Liver (tissue), 9 donors: ENCODE measurements around the gene SWT1. TPM values are rescaled to one million over a fixed set of nuclear protein-coding genes. Genes with fewer than 3 reads are reported as not detected.
A peak's percentile ranks its signal among the peaks of the same experiment; 100 is the strongest.

ENCODE experiments used
- DNase-seq: peaks from one replicate; pipeline ENCODE4 v3.0.0-alpha.2; 2017; ENCODE audit warnings: low spot score
- H3K27ac ChIP-seq, 2 donors: one replicate each; pipeline ENCODE4 v1.7.0; 2013; ENCODE audit warnings: inconsistent platforms in 2 of 2, low read length in 2 of 2, control low read depth in 1 of 2, low read depth in 1 of 2, mild to moderate bottlenecking in 1 of 2
- H3K27me3 ChIP-seq, 4 donors: one replicate each; pipeline versions ENCODE4 v1.6.1 to v1.7.0; 2013; ENCODE audit warnings: low read length in 3 of 4, inconsistent platforms in 1 of 4, mild to moderate bottlenecking in 1 of 4, moderate library complexity in 1 of 4; ENCODE audit not compliant: control insufficient read depth in 4 of 4, insufficient read depth in 4 of 4
- H3K36me3 ChIP-seq, 4 donors: one replicate each; pipeline versions ENCODE4 v1.6.1 to v1.7.0; 2013; ENCODE audit warnings: low read length in 3 of 4, mild to moderate bottlenecking in 3 of 4, low read depth in 1 of 4, moderate library complexity in 1 of 4; ENCODE audit not compliant: control insufficient read depth in 4 of 4, insufficient read depth in 3 of 4
- H3K4me1 ChIP-seq, 4 donors: one replicate each; pipeline versions ENCODE4 v1.6.1 to v1.7.0; 2013; ENCODE audit warnings: low read length in 3 of 4, mild to moderate bottlenecking in 3 of 4, moderate library complexity in 1 of 4; ENCODE audit not compliant: control insufficient read depth in 4 of 4, insufficient read depth in 4 of 4
- H3K4me3 ChIP-seq, 3 donors: one replicate each; pipeline versions ENCODE4 v1.6.1 to v1.7.0; 2013; ENCODE audit warnings: low read length in 3 of 3, control low read depth in 1 of 3, low read depth in 1 of 3, mild to moderate bottlenecking in 1 of 3
- H3K9ac ChIP-seq, 2 donors: one replicate each; pipeline ENCODE4 v1.7.0; 2013; ENCODE audit warnings: low read length in 2 of 2, mild to moderate bottlenecking in 2 of 2, moderate library complexity in 2 of 2, control low read depth in 1 of 2, low read depth in 1 of 2
- H3K9me3 ChIP-seq, 4 donors: one replicate each; pipeline versions ENCODE4 v1.6.1 to v1.7.0; 2013; ENCODE audit warnings: low read length in 3 of 4; ENCODE audit not compliant: control insufficient read depth in 4 of 4
- ATF3 ChIP-seq: IDR thresholded peaks from 2 replicates; pipeline ENCODE4 v1.6.1; 2016; ENCODE audit warnings: antibody characterized with exemption
- EGR1 ChIP-seq, 2 donors: IDR thresholded peaks; 2 replicates each; pipeline ENCODE4 v1.6.1; 2016 to 2018; ENCODE audit warnings: antibody characterized with exemption in 2 of 2, low read depth in 2 of 2
- FOXA2 ChIP-seq: IDR thresholded peaks from 2 replicates; pipeline ENCODE4 v1.6.1; 2016; ENCODE audit warnings: antibody characterized with exemption
- GABPA ChIP-seq, 2 donors: IDR thresholded peaks in 1 of 2; conservative IDR thresholded peaks in 1 of 2; 2 replicates each; pipeline ENCODE4 v1.6.1; 2016; ENCODE audit warnings: antibody characterized with exemption in 2 of 2, mild to moderate bottlenecking in 1 of 2, moderate library complexity in 1 of 2
- HNF4A ChIP-seq, 2 donors: conservative IDR thresholded peaks; 2 replicates each; pipeline ENCODE4 v1.6.1; 2016; ENCODE audit warnings: antibody characterized with exemption in 2 of 2, mild to moderate bottlenecking in 2 of 2
- HNF4G ChIP-seq: IDR thresholded peaks from 2 replicates; pipeline ENCODE4 v1.6.1; 2016; ENCODE audit warnings: antibody characterized with exemption
- NR2F2 ChIP-seq: IDR thresholded peaks from 2 replicates; pipeline ENCODE4 v1.6.1; 2016; ENCODE audit warnings: antibody characterized with exemption
- RXRA ChIP-seq, 2 donors: IDR thresholded peaks; 2 replicates each; pipeline ENCODE4 v1.6.1; 2017 to 2018; ENCODE audit warnings: antibody characterized with exemption in 2 of 2, mild to moderate bottlenecking in 1 of 2
- YY1 ChIP-seq: IDR thresholded peaks from 2 replicates; pipeline ENCODE4 v1.6.1; 2016; ENCODE audit warnings: antibody characterized with exemption, mild to moderate bottlenecking
- ZBTB33 ChIP-seq: IDR thresholded peaks from 2 replicates; pipeline ENCODE4 v1.6.1; 2016; ENCODE audit warnings: antibody characterized with exemption
- WGBS: extraction: QIAGEN DNeasy Blood & Tissue Kit; methylation state at CpG from one replicate; pipeline ENCODE4 v1.1.7; 2013; 5-methylcytosine and 5-hydroxymethylcytosine counted together
- polyA plus RNA-seq, 2 donors: library from polyadenylated mRNA; stranded (reverse) in 1 of 2; unstranded in 1 of 2; fragments of 200-250 nt in 1 of 2; fragments of >200 nt in 1 of 2; fragmentation: Nextera tagmentation in 1 of 2; extraction: Ambion mirVana in 1 of 2; gene quantifications; one replicate each; pipeline versions ENCODE4 v1.2.1 to v1.2.3, GENCODE V29; 2013 to 2015
- total RNA-seq, 2 donors: library from RNA; depleted of rRNA; stranded (reverse); fragments of >200 nt; gene quantifications; one replicate each; pipeline ENCODE4 v1.2.3, GENCODE V29; 2014
- TF ChIP-seq, protein P1 (sequence below): IDR thresholded peaks from 2 replicates; pipeline ENCODE4 v1.6.1; 2016; ENCODE audit warnings: antibody characterized with exemption
- TF ChIP-seq, protein P2 (sequence below): IDR thresholded peaks from 2 replicates; pipeline ENCODE4 v1.6.1; 2016; ENCODE audit warnings: antibody characterized with exemption, mild to moderate bottlenecking
- TF ChIP-seq, protein P3 (sequence below): fragments of 150-350 bp; IDR thresholded peaks from 2 replicates; pipeline ENCODE4 v1.5.1; 2017; ENCODE audit warnings: improper control_type of control experiment, low read depth, low read length; ENCODE audit not compliant: missing input control
- donor health status: healthy.
- donor health status: healthy.
- donor health status: healthy.
- donor health status: healthy.
- donor health status: healthy.

Gene SWT1
- total and polyA plus RNA-seq, 4 donors: 0.99 to 7.8 (median 2.9) TPM

- H3K4me3 ChIP-seq: peak overlapping the region; percentile 54 to 90 (median 84)
- no peak for TF ChIP-seq ZBTB33
- TF ChIP-seq, protein P1, sequence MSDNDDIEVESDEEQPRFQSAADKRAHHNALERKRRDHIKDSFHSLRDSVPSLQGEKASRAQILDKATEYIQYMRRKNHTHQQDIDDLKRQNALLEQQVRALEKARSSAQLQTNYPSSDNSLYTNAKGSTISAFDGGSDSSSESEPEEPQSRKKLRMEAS: peak; percentile 31
- peak overlapping the region; percentile 35 to 68 for H3K9ac ChIP-seq
- H3K27ac ChIP-seq: peak overlapping the region; percentile 85 to 97
- WGBS: 37% methylated on average over 11 of the region's 11 CpGs
- no peak for DNase-seq
- no peaks in the 10 kb centered on the region for H3K9me3 ChIP-seq
- no peaks in the 10 kb centered on the region for H3K36me3 ChIP-seq
- H3K27me3 ChIP-seq: no peaks in the 10 kb centered on the region
- peaks cover 3 to 33% (median 19%) of the 10 kb centered on the region in 4 donors for H3K4me1 ChIP-seq
Measured at GRCh38 chr1:185317886-185318310, 160.9 kb downstream of the SWT1 start.

DNA sequence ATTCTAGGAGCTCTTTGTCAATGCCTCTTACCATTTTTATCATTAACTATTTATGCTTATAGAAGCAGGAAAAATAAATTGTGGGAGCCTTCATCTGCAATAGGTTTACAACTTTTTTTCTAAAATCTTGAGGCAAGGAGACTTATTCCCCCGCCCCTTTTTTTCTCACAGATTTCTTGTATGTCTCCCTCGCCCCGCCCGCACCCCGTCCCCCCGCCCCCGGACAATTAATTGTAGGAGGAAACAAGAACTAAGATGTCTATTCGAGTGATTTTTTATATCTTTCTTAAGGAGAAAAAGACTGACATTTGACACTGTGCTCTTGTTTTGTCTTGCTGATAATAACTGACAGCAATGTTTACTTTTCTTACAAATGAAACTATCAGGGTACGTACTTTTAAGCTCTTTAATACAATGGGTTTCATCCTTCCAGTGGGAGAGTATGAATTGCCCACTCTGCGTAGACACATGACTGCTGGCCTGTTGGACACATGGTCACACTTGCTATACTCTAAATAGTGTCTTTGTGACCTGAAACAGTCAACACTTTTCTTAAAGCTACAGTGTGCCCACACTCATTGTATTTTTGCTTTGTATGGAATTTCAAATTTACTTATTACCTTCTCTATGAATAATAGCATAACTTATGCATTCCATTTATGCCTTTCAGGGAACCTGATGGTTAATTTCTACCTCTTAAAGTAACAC is 161.6 kb downstream of the SWT1 start:
- DNase-seq: no peak
- TF ChIP-seq ATF3 (no peak), NR2F2 (no peak), ZBTB33 (no peak), GABPA (IDR thresholded peaks at IDR 0.05 in 1 of 2, conservative IDR thresholded peaks at IDR 0.05 in 1 of 2) (no peak)
- WGBS: 76% methylated on average over 10 of the region's 10 CpGs
- Histone ChIP-seq H3K4me1 (peaks cover 3 to 31% (median 19%) of the 10 kb centered on the region in 4 donors), H3K4me3 (no peak overlapping the region), H3K27me3 (no peaks in the 10 kb centered on the region), H3K36me3 (no peaks in the 10 kb centered on the region), H3K9ac (no peak overlapping the region), H3K27ac (peak overlapping the region; percentile 85 to 97), H3K9me3 (no peaks in the 10 kb centered on the region)

- no peaks in the 10 kb centered on the region for H3K36me3 ChIP-seq
- no peak for DNase-seq
- no peak overlapping the region for H3K9ac ChIP-seq
- no peak overlapping the region for H3K27ac ChIP-seq
- peaks cover 2 to 26% (median 17%) of the 10 kb centered on the region in 4 donors for H3K4me1 ChIP-seq
- no peak overlapping the region for H3K4me3 ChIP-seq
- no peaks in the 10 kb centered on the region for H3K9me3 ChIP-seq
- H3K27me3 ChIP-seq: no peaks in the 10 kb centered on the region
- 70% methylated on average over 1 of the region's 1 CpG for WGBS
- no peak for TF ChIP-seq ZBTB33
- no peak for TF ChIP-seq HNF4A (conservative IDR thresholded peaks at IDR 0.05)
- TF ChIP-seq YY1: no peak
- TF ChIP-seq, protein P2, sequence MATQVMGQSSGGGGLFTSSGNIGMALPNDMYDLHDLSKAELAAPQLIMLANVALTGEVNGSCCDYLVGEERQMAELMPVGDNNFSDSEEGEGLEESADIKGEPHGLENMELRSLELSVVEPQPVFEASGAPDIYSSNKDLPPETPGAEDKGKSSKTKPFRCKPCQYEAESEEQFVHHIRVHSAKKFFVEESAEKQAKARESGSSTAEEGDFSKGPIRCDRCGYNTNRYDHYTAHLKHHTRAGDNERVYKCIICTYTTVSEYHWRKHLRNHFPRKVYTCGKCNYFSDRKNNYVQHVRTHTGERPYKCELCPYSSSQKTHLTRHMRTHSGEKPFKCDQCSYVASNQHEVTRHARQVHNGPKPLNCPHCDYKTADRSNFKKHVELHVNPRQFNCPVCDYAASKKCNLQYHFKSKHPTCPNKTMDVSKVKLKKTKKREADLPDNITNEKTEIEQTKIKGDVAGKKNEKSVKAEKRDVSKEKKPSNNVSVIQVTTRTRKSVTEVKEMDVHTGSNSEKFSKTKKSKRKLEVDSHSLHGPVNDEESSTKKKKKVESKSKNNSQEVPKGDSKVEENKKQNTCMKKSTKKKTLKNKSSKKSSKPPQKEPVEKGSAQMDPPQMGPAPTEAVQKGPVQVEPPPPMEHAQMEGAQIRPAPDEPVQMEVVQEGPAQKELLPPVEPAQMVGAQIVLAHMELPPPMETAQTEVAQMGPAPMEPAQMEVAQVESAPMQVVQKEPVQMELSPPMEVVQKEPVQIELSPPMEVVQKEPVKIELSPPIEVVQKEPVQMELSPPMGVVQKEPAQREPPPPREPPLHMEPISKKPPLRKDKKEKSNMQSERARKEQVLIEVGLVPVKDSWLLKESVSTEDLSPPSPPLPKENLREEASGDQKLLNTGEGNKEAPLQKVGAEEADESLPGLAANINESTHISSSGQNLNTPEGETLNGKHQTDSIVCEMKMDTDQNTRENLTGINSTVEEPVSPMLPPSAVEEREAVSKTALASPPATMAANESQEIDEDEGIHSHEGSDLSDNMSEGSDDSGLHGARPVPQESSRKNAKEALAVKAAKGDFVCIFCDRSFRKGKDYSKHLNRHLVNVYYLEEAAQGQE: no peak
- TF ChIP-seq, protein P3, sequence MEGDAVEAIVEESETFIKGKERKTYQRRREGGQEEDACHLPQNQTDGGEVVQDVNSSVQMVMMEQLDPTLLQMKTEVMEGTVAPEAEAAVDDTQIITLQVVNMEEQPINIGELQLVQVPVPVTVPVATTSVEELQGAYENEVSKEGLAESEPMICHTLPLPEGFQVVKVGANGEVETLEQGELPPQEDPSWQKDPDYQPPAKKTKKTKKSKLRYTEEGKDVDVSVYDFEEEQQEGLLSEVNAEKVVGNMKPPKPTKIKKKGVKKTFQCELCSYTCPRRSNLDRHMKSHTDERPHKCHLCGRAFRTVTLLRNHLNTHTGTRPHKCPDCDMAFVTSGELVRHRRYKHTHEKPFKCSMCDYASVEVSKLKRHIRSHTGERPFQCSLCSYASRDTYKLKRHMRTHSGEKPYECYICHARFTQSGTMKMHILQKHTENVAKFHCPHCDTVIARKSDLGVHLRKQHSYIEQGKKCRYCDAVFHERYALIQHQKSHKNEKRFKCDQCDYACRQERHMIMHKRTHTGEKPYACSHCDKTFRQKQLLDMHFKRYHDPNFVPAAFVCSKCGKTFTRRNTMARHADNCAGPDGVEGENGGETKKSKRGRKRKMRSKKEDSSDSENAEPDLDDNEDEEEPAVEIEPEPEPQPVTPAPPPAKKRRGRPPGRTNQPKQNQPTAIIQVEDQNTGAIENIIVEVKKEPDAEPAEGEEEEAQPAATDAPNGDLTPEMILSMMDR: no peak
- no peak for TF ChIP-seq RXRA (IDR thresholded peaks at IDR 0.05)
- TF ChIP-seq HNF4G: no peak
- TF ChIP-seq ATF3: no peak
- TF ChIP-seq EGR1 (IDR thresholded peaks at IDR 0.05; ENCODE audit: low read depth in 2 of 2): no peak
- no peak for TF ChIP-seq FOXA2
Measured at GRCh38 chr1:185319139-185319475, 162.1 kb downstream of the SWT1 start.
